Uterus (tissue), 2 donors: ENCODE measurements around the gene SSH2.

Experiments used
- CTCF ChIP-seq, 4 experiments: fragments of 200-600 bp in 2 of 4; fragments of 450-650 bp in 2 of 4; sonication (generic) in 2 of 4; IDR thresholded peaks; one replicate each; pipeline ENCODE4 v1.5.1; 2016 to 2019; ENCODE audit warnings: antibody characterized with exemption in 4 of 4, mild to moderate bottlenecking in 2 of 4, moderate library complexity in 1 of 4
- POLR2A ChIP-seq, 2 donors: fragments of 450-650 bp; IDR thresholded peaks; one replicate each; pipeline ENCODE4 v1.6.1; 2016; ENCODE audit warnings: antibody characterized with exemption in 2 of 2, mild to moderate bottlenecking in 1 of 2, moderate library complexity in 1 of 2

DNA sequence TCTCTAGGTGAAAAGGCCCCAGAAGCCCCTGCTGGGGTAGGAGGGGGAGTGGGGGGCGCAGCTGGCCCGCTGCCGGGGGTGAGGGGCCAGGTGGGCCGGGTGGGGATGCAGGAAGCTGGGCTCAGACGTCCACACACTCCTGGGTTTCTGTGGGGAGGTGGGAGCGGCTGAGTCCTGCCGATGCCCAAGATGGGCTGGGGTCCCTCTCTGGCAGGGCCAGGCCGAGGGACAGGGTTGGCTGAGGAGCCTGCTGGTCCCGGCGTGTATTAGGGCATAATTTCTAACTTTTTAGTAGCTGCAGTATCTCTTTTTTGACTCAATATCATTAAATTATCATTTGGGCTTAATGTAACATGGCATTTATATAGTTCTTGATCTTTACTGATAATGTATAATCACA lies 185.9 kb downstream of the SSH2 start:
- TF ChIP-seq CTCF (IDR thresholded peaks at IDR 0.05) (no peak), POLR2A (IDR thresholded peaks at IDR 0.05) (no peak)
